ENCODE measurements around the gene AGPS. TPM values are rescaled to one million over a fixed set of nuclear protein-coding genes. Genes with fewer than 3 reads are reported as not detected.
"Not testable (repeated sequence)": the region's sequence is repeated elsewhere in the genome, so short reads cannot be mapped to it uniquely, and the experiment has no call there.

Gene AGPS
- total RNA-seq, 4 donors from 2014 or later: 23.1 to 38.8 (median 24.7) TPM

DNA sequence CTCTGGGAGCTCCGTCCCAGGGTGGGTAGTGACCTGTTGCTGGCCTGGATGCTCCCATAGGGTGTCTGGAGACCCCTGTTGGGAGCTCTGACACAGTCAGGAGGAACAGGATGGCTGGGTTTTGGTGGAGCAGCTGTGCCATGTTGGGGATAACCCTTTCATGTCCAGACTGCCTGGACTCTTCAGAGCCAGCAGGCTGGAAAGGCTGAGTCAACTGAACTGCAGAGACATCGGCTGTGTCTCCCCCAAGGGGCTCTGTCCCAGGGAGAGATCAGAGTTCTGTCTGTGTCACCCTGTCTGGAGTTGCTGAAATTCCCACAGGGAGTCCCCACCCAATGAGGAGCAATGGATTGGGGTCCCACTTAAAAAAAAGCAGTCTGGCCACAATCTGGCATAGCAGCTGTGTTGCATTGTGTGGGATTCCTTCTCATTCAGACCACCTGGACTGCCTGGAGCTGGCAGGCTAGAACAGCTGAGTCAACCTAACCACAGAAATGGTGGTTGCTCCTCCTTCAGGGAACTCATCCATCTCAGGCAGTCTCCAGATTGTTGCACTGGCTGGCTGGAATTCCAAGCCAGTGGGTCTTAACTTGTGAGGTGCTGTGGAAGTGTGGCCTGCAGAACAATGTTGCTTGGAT, 37.2 kb downstream of the AGPS start:
- no peaks in the 10 kb centered on the region for H3K36me3 ChIP-seq
- H3K27me3 ChIP-seq: no peaks in the 10 kb centered on the region
- DNase-seq: no peak
- no peak overlapping the region for H3K4me3 ChIP-seq (replicated peaks in 1 of 3)
- TF ChIP-seq, protein P1, sequence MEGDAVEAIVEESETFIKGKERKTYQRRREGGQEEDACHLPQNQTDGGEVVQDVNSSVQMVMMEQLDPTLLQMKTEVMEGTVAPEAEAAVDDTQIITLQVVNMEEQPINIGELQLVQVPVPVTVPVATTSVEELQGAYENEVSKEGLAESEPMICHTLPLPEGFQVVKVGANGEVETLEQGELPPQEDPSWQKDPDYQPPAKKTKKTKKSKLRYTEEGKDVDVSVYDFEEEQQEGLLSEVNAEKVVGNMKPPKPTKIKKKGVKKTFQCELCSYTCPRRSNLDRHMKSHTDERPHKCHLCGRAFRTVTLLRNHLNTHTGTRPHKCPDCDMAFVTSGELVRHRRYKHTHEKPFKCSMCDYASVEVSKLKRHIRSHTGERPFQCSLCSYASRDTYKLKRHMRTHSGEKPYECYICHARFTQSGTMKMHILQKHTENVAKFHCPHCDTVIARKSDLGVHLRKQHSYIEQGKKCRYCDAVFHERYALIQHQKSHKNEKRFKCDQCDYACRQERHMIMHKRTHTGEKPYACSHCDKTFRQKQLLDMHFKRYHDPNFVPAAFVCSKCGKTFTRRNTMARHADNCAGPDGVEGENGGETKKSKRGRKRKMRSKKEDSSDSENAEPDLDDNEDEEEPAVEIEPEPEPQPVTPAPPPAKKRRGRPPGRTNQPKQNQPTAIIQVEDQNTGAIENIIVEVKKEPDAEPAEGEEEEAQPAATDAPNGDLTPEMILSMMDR (IDR thresholded peaks at IDR 0.05): no peak
- TF ChIP-seq POLR2A (IDR thresholded peaks at IDR 0.05): no peak
- no peaks in the 10 kb centered on the region for H3K9me3 ChIP-seq
- no peak overlapping the region for H3K27ac ChIP-seq
- 94% methylated on average over 1 to 2 of the region's 2 CpGs for WGBS, 2 donors
- intact Hi-C loops (cut with DNase I): no loop called here
- H3K4me1 ChIP-seq: no peaks in the 10 kb centered on the region

DNA sequence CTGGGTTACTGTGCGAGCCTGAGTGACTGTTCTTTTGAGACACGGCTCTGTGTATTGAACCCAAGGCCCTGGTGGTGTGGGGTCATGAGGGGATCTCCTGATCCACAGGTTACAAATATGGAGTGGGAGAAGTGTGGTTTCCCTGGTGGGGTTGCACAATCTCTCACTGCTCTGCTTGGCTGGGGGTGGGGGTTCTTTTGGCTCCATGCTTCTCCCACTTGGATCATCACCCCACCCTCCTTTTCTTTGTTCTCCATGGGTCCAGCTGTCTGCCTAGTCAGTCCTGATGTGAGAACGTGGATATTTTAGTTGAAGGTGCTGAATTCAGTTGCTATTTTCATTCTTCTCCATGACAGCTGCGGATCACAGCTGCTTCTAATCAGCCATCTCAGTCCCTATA, 37.8 kb downstream of the AGPS start:
- WGBS, 2 donors: 86 to 96% methylated on average over 2 to 4 of the region's 4 CpGs
- intact Hi-C loops (cut with DNase I): no loop called here
- no peak for DNase-seq
- no peaks in the 10 kb centered on the region for H3K4me1 ChIP-seq
- no peak overlapping the region for H3K27ac ChIP-seq
- no peak for TF ChIP-seq POLR2A (IDR thresholded peaks at IDR 0.05)
- no peak overlapping the region for H3K4me3 ChIP-seq (replicated peaks in 1 of 3)
- H3K27me3 ChIP-seq: no peaks in the 10 kb centered on the region
- no peaks in the 10 kb centered on the region for H3K36me3 ChIP-seq
- H3K9me3 ChIP-seq: no peaks in the 10 kb centered on the region

DNA sequence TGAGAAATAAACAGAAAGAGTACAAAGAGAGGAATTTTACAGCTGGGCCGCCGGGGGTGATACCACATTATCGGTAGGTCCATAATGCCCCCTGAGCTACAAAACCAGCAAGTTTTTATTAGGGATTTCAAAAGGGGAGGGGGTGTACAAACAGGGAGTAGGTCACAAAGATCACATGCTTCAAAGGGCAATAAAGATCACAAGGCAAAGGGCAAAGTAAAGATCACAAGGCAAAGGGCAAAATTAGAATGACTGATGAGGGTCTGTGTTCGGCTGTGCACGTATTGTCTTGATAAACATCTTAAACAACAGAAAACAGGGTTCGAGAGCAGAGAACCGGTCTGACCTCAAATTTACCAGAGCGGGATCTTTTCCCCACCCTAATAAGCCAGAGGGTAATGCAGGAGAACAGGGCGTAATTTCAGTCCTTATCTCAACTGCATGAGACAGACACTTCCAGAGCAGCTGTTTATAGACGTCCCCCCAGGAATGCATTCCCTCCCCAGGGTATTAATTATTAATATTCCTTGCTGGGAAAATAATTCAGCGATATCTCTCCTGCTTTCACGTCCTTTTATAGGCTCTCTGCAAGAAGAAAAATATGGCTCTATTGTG, 38.6 kb downstream of the AGPS start:
- H3K27ac ChIP-seq; H3K36me3 ChIP-seq; H3K27me3 ChIP-seq; H3K4me1 ChIP-seq; intact Hi-C loops (cut with DNase I); DNase-seq; H3K4me3 ChIP-seq (replicated peaks in 1 of 3); H3K9me3 ChIP-seq: not testable (repeated sequence)
- WGBS, 2 donors: 96% methylated on average over 12 of the region's 12 CpGs

DNA sequence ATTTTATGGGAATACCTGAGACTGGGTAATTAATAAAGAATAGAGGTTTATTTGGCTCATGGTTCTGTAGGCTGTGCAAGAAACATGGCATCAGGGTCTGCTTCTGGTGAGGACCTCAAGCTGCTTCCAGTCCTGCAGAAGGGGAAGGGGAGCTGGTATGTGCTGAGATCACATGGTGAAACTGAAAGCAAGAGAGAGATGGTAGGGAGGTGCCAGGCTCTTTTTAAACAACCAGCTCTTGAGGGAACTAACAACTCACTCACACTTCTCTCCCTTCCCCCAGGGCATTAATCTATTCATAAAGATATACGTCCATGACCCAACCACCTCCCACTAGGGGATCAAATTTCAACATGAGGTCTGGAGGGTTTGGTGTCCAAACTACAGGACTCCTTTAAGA, 40.1 kb downstream of the AGPS start:
- Histone ChIP-seq H3K27ac (no peak overlapping the region), H3K4me1 (no peaks in the 10 kb centered on the region), H3K36me3 (no peaks in the 10 kb centered on the region), H3K4me3 (replicated peaks in 1 of 3) (no peak overlapping the region), H3K27me3 (no peaks in the 10 kb centered on the region), H3K9me3 (no peaks in the 10 kb centered on the region)
- intact Hi-C loops (cut with DNase I): no loop called here
- WGBS, 2 donors: 54 to 84% methylated on average over 1 of the region's 1 CpG
- DNase-seq: no peak
- TF ChIP-seq, protein P1 (IDR thresholded peaks at IDR 0.05): no peak
- TF ChIP-seq POLR2A (IDR thresholded peaks at IDR 0.05): no peak

DNA sequence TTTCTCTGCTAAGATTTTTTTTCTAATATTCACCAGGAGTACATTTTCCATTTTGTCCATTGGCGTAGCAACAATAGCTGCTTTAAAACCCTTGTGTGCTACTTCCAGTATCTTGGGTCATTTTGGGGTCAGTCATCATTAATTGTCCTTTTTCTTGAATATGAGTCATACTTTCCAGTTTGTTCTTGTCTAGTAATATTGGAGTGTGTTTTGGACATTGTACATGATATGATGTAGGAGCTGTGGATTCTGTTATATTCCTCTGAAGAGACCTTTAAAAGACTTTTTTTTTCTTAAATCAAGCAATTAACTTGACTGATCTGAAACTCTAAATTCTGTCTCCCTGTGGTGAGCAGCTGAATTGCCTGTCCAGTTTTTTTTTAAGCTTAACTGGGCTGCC, 40.8 kb downstream of the AGPS start:
- no peaks in the 10 kb centered on the region for H3K27me3 ChIP-seq
- no peak for TF ChIP-seq POLR2A (IDR thresholded peaks at IDR 0.05)
- TF ChIP-seq, protein P1 (IDR thresholded peaks at IDR 0.05): no peak
- H3K9me3 ChIP-seq: no peaks in the 10 kb centered on the region
- no peak overlapping the region for H3K4me3 ChIP-seq (replicated peaks in 1 of 3)
- H3K36me3 ChIP-seq: no peaks in the 10 kb centered on the region
- no peaks in the 10 kb centered on the region for H3K4me1 ChIP-seq
- intact Hi-C loops (cut with DNase I): no loop called here
- no peak overlapping the region for H3K27ac ChIP-seq
- no peak for DNase-seq
- 96 to 98% methylated on average over 1 of the region's 1 CpG for WGBS, 2 donors

DNA sequence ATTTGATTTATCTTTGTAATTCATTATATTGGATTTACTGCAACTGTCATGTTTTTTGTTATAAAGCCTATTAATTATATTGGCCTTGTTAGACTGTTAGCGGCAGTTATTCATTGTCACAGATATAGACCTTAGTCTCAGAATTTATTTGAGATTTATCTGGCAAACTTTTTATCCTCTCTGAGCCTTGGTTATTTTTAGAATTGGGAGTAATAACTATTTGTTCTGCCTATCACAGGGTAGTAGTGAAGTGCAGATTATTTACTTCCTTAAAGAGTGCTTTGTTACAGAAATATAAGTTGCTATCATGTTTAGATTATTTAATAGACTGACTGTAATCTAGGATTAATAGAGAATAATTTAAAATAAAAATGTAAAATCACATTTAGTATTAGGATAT, 41.9 kb downstream of the AGPS start:
- H3K27ac ChIP-seq: no peak overlapping the region
- no peak for DNase-seq
- H3K9me3 ChIP-seq: no peaks in the 10 kb centered on the region
- 99 to 100% methylated on average over 1 of the region's 1 CpG for WGBS, 2 donors
- H3K27me3 ChIP-seq: no peaks in the 10 kb centered on the region
- no peak for TF ChIP-seq POLR2A (IDR thresholded peaks at IDR 0.05)
- TF ChIP-seq, protein P1 (IDR thresholded peaks at IDR 0.05): no peak
- H3K36me3 ChIP-seq: no peaks in the 10 kb centered on the region
- intact Hi-C loops (cut with DNase I): no loop called here
- no peaks in the 10 kb centered on the region for H3K4me1 ChIP-seq
- no peak overlapping the region for H3K4me3 ChIP-seq (replicated peaks in 1 of 3)
